Testis (tissue), 3 donors: ENCODE results near the gene IRS1. TPM values are rescaled to one million over a fixed set of nuclear protein-coding genes. Genes with fewer than 3 reads are reported as not detected.

Experiments used
- DNase-seq: peaks from one replicate; pipeline ENCODE4 v3.0.0-alpha.2; 2019
- H3K27ac ChIP-seq, 2 donors: fragments of 200-600 bp; sonication (generic); one replicate each; pipeline ENCODE4 v1.5.1; 2019
- H3K27me3 ChIP-seq: fragments of 200-600 bp; sonication (generic); one replicate; pipeline ENCODE4 v1.5.1; 2019
- H3K36me3 ChIP-seq: fragments of 200-600 bp; sonication (generic); one replicate; pipeline ENCODE4 v1.5.1; 2017; ENCODE audit warnings: low read depth; ENCODE audit errors: missing control alignments
- H3K4me1 ChIP-seq: fragments of 200-600 bp; sonication (generic); one replicate; pipeline ENCODE4 v1.5.1; 2019
- H3K4me3 ChIP-seq, 2 donors: fragments of 200-600 bp; sonication (generic); one replicate each; pipeline ENCODE4 v1.5.1; 2017 to 2019
- H3K9me3 ChIP-seq: fragments of 200-600 bp; sonication (generic); one replicate; pipeline ENCODE4 v1.5.1; 2017
- CTCF ChIP-seq, 3 experiments: fragments of 450-650 bp in 2 of 3; fragments of 200-600 bp in 1 of 3; sonication (generic) in 1 of 3; IDR thresholded peaks; one replicate each; pipeline ENCODE4 v1.5.1; 2016 to 2019; ENCODE audit warnings: antibody characterized with exemption in 3 of 3, mild to moderate bottlenecking in 2 of 3, moderate library complexity in 1 of 3
- POLR2A ChIP-seq: fragments of 450-650 bp; IDR thresholded peaks from one replicate; pipeline ENCODE4 v1.6.1; 2017; ENCODE audit warnings: antibody characterized with exemption, mild to moderate bottlenecking, moderate library complexity
- WGBS, 2 donors: methylation state at CpG; one replicate each; pipeline ENCODE4 v1.1.5; 2018; 5-methylcytosine and 5-hydroxymethylcytosine counted together
- intact Hi-C: fragments of 100-400 bp; cut with DNase I; formaldehyde crosslinking; loops from one replicate; pipeline ENCODE4 v1.15.1; 2023; ENCODE audit warnings: low total_unique reads
- polyA plus RNA-seq: library from polyadenylated mRNA; stranded (reverse); fragments of 350-450 nt; fragmentation: Illumina TruSeq; extraction: RNeasy Lipid Tissue Mini Kit (QIAGEN cat#74804); gene quantifications from one replicate; pipeline ENCODE4 v1.2.3, GENCODE V29; 2014; ENCODE audit warnings: low read depth, low replicate concordance; ENCODE audit not compliant: insufficient read depth
- total RNA-seq, 2 donors: library from RNA; depleted of rRNA; stranded (reverse); fragments of >200 nt; gene quantifications; one replicate each; pipeline ENCODE4 v1.2.3, GENCODE V29; 2016

The IRS1 gene
- total and polyA plus RNA-seq, 3 donors from 2014 or later, result 3.1 to 5.9 (median 3.1) TPM

- intact Hi-C loops, result no loop called here
- H3K4me1 ChIP-seq, result no peaks in the 10 kb centered on the region
- no peak for TF ChIP-seq CTCF (IDR thresholded peaks at IDR 0.05)
- TF ChIP-seq POLR2A, result no peak
- DNase-seq, result no peak
- H3K4me3 ChIP-seq, result no peak overlapping the region
- no peak overlapping the region for H3K27ac ChIP-seq
- H3K36me3 ChIP-seq, result no peaks in the 10 kb centered on the region
- 93 to 98% methylated on average over 5 of the region's 5 CpGs for WGBS, 2 donors
- H3K27me3 ChIP-seq, result no peaks in the 10 kb centered on the region
- H3K9me3 ChIP-seq, result no peaks in the 10 kb centered on the region
Observed at GRCh38 chr2:226766352-226767055, 33.1 kb downstream of the IRS1 start.

DNA sequence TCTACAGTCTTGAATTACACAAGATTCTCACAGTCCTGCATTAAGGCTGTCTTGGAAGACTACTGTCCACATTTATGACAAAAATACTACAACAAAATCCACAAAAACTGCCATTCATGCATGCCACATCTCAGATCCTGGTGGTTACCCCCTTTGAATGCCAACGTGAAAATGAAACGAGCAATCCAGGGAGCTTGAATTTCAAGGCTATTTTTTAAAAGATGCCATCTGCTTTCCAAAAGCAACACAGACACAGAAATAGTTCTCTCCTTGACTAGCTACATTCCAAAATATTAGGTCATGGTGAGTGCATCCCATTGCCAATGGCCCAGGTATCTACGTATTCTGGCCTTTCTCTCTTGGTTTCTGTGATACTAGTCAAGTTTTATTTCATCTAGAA lies 36.3 kb downstream of the IRS1 start:
- Histone ChIP-seq H3K36me3 (no peaks in the 10 kb centered on the region), H3K9me3 (no peaks in the 10 kb centered on the region), H3K27ac (no peak overlapping the region), H3K4me3 (no peak overlapping the region), H3K27me3 (no peaks in the 10 kb centered on the region), H3K4me1 (peaks cover 10% of the 10 kb centered on the region)
- TF ChIP-seq POLR2A (no peak), CTCF (IDR thresholded peaks at IDR 0.05) (no peak)
- DNase-seq, result no peak
- 48 to 57% methylated on average over 3 of the region's 3 CpGs for WGBS, 2 donors
- intact Hi-C loops, result no loop called here

DNA sequence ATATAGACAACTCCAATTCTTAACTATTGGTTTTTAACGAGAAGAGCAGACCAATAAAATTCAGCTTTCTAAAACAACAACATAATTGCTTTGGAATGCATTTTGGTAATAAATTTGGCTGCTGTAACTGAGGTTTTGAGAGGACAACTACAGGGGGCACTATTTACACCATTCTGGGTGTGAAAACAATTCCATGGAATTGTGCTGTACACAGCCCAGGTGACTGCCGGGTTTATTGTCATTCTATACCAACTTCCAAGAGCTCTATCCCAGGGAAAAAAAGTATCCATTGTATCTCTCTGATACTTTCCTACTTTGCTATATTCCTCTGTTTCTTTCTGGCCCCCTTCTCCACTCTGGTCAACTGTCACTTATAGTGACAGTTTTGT lies 38.4 kb downstream of the IRS1 start:
- H3K27me3 ChIP-seq, result no peaks in the 10 kb centered on the region
- TF ChIP-seq POLR2A (no peak), CTCF (IDR thresholded peaks at IDR 0.05) (no peak)
- no peaks in the 10 kb centered on the region for H3K9me3 ChIP-seq
- WGBS, 2 donors, result 78 to 81% methylated on average over 2 of the region's 2 CpGs
- peaks cover 10% of the 10 kb centered on the region for H3K4me1 ChIP-seq
- intact Hi-C loops, result no loop called here
- DNase-seq, result no peak
- H3K4me3 ChIP-seq, result no peak overlapping the region
- H3K36me3 ChIP-seq, result no peaks in the 10 kb centered on the region
- no peak overlapping the region for H3K27ac ChIP-seq

DNA sequence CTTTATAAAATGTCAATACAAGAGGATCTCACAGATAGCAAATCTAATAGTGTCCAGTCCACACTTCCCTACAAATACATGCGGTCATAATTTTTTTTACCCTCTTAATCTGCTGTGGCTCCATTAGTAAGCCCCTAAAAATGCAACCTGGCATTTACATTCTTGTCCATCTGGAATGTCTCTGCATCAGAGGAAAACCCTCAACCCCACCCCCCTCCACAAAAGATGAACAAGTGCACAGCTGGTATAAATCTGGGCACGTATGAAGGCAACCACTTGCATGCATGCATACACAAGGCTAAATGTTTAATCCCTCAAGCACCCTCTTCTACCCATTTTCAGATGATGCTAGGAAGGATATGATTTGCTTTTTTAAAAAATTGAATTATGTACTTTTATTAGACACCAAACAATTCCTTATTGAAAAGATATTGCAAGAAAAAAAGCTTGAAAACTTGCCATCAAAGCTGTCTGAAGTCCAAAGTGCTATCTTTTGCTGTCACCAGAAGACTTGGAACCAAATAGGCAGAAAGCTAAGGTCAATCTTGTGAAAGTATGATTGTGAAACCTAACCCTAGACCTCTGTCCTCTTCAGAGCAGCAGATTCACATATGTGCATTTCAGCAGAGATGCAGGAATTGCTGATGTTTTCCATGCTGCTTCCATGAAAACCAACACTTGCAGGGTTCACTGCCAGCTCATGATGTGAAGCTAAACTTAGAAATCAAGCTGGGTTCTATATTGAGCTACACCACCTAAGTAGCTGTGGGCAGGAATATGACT lies 39.0 kb downstream of the IRS1 start:
- no peak for DNase-seq
- no peaks in the 10 kb centered on the region for H3K9me3 ChIP-seq
- H3K4me3 ChIP-seq, result no peak overlapping the region
- peaks cover 10% of the 10 kb centered on the region for H3K4me1 ChIP-seq
- H3K27ac ChIP-seq, result no peak overlapping the region
- no peaks in the 10 kb centered on the region for H3K27me3 ChIP-seq
- no peaks in the 10 kb centered on the region for H3K36me3 ChIP-seq
- 90 to 92% methylated on average over 2 of the region's 2 CpGs for WGBS, 2 donors
- intact Hi-C loops, result no loop called here
- TF ChIP-seq POLR2A (no peak), CTCF (IDR thresholded peaks at IDR 0.05) (no peak)
